ENCODE results near the gene P4HA3. TPM values are rescaled to one million over a fixed set of nuclear protein-coding genes. Genes with fewer than 3 reads are reported as not detected.

Gene P4HA3
- total RNA-seq: 1 to 10 TPM in 1 of 4 donors, under 1 TPM in 2, not detected in 1; 0.51 to 1.9 (median 0.64) TPM

DNA sequence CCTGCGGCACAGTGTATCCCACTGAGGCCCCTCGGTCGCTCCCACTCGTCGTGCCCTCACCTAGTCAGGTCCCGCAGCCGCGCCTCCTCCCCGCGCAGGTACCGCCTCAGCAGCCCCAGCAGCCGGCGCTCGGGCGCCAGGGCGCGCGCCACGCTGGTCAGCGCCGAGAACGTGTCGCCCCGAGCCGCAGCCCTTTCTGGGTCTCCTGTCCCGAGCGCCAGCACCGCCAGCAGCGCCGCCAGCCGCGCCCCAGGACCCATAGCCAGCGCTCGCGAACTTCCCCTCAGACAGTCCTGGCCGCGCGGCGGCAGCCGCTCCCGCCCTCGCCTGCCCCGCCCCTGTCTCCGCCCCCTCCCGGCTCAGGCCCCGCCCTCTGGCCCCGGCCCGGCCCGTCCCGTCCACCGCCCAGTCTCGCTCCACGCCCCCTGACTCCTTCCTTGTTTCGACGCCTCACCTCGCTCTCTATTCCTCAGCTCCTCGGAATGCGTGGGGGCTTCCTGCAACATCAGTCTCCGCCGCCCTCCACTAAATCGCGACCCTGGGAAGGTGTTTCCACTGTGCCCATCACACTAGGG is at the start of gene P4HA3:
TSS of gene P4HA3 (minus strand) at position 289 of the 575 bp plus-strand sequence. CDS start at position 260, 29 bp downstream.
- Histone ChIP-seq H3K4me1 (no peaks in the 10 kb centered on the region), H3K9me3 (peaks cover 0 to 3% of the 10 kb centered on the region in 2 donors), H3K4me3 (peak within 1 kb of the TSS; percentile 13 to 39), H3K27ac (peak within 1 kb of the TSS in 1 of 2 donors; percentile 10), H3K36me3 (no peaks in the 10 kb centered on the region), H3K27me3 (no peaks in the 10 kb centered on the region)
- TF ChIP-seq, protein P1, sequence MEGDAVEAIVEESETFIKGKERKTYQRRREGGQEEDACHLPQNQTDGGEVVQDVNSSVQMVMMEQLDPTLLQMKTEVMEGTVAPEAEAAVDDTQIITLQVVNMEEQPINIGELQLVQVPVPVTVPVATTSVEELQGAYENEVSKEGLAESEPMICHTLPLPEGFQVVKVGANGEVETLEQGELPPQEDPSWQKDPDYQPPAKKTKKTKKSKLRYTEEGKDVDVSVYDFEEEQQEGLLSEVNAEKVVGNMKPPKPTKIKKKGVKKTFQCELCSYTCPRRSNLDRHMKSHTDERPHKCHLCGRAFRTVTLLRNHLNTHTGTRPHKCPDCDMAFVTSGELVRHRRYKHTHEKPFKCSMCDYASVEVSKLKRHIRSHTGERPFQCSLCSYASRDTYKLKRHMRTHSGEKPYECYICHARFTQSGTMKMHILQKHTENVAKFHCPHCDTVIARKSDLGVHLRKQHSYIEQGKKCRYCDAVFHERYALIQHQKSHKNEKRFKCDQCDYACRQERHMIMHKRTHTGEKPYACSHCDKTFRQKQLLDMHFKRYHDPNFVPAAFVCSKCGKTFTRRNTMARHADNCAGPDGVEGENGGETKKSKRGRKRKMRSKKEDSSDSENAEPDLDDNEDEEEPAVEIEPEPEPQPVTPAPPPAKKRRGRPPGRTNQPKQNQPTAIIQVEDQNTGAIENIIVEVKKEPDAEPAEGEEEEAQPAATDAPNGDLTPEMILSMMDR (IDR thresholded peaks at IDR 0.05): peak in 1 of 4 experiments; percentile 14
- peak in 1 of 2 donors; percentile 26 for TF ChIP-seq POLR2A (IDR thresholded peaks at IDR 0.05)
- DNase-seq: peak; percentile 49 to 70
- intact Hi-C loops (cut with DNase I; ENCODE audit: low total_unique reads): no loop called here

DNA sequence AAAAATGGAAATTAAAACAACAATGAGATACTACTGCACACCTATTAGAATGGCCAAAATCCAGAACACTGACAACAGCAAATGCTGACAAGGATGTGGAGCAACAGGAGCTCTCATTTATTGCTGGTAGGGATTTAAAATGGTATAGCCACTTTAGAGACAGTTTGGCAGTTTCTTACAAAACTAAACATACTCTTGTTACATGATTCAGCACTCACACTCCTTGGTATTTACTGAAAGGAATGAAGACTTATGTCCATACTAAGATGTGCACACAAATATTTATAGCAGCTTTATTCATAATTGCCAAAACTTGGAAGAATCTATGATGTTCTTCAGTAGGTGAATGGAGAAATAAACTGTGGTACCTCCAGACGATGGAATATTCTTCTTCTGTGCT is 46.0 kb upstream of the P4HA3 start:
- Histone ChIP-seq H3K4me1 (no peaks in the 10 kb centered on the region), H3K27me3 (no peaks in the 10 kb centered on the region), H3K4me3 (no peak overlapping the region), H3K9me3 (no peaks in the 10 kb centered on the region), H3K27ac (no peak overlapping the region), H3K36me3 (no peaks in the 10 kb centered on the region)
- DNase-seq: no peak
- intact Hi-C loops (cut with DNase I; ENCODE audit: low total_unique reads): no loop called here
- TF ChIP-seq, protein P1 (IDR thresholded peaks at IDR 0.05): no peak
- no peak for TF ChIP-seq POLR2A (IDR thresholded peaks at IDR 0.05)

DNA sequence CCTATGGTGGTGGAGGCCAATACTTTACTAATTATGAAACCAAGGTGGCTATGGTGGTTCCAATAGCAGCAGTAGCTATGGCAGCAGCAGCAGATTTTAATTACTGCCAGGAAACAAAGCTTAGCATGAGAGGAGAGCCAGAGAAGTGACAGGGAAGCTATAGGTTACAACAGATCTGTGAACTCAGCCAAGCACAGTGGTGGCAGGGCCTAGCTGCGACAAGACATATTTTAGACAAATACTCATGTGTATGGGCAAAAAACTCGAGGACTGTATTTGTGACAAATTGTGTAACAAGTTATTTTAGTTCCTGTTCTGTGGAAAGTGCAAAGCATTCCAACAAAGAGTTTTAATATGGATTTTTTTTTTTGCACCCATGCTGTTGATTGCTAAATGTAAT is 44.2 kb upstream of the P4HA3 start:
- Histone ChIP-seq H3K36me3 (no peaks in the 10 kb centered on the region), H3K4me3 (no peak overlapping the region), H3K4me1 (no peaks in the 10 kb centered on the region), H3K9me3 (no peaks in the 10 kb centered on the region), H3K27me3 (no peaks in the 10 kb centered on the region), H3K27ac (no peak overlapping the region)
- intact Hi-C loops (cut with DNase I; ENCODE audit: low total_unique reads): no loop called here
- TF ChIP-seq, protein P1 (IDR thresholded peaks at IDR 0.05): no peak
- TF ChIP-seq POLR2A (IDR thresholded peaks at IDR 0.05): no peak
- no peak for DNase-seq

DNA sequence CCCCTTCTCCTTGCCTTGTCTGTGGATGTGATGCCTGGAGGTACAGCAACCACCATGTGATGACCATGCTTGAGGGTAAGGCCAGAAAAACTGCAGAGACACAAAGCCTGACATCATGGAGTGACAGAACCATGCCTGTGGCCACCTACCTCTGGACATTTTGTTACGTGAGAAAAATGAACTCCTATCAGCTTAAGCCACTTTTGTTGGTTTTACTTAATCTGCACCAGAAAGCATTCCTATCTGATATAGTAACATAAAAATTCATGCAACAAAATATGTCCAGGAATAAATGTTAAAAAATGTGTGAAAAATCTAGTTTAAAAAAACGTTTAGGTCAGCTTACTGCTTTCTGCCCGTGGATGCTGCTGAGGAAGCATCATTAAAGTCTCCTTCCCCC is 42.6 kb upstream of the P4HA3 start:
- TF ChIP-seq POLR2A (IDR thresholded peaks at IDR 0.05): no peak
- H3K9me3 ChIP-seq: no peaks in the 10 kb centered on the region
- H3K27ac ChIP-seq: no peak overlapping the region

GRCh38 chr11:74347381-74347780 is 35.9 kb upstream of the P4HA3 start:
- no peak for DNase-seq
- Histone ChIP-seq H3K27ac (no peak overlapping the region), H3K36me3 (no peaks in the 10 kb centered on the region), H3K9me3 (no peaks in the 10 kb centered on the region), H3K4me3 (no peak overlapping the region), H3K27me3 (no peaks in the 10 kb centered on the region), H3K4me1 (no peaks in the 10 kb centered on the region)
- no peak for TF ChIP-seq POLR2A (IDR thresholded peaks at IDR 0.05)
- TF ChIP-seq, protein P1 (IDR thresholded peaks at IDR 0.05): no peak
- intact Hi-C loops (cut with DNase I; ENCODE audit: low total_unique reads): no loop called here

More for the DNA sequence above, 42.6 kb upstream of the P4HA3 start:
- DNase-seq: no peak
- Histone ChIP-seq H3K36me3 (no peaks in the 10 kb centered on the region), H3K4me1 (no peaks in the 10 kb centered on the region), H3K4me3 (no peak overlapping the region), H3K27me3 (no peaks in the 10 kb centered on the region)
- intact Hi-C loops (cut with DNase I; ENCODE audit: low total_unique reads): no loop called here
